AG10803 (cell line): Measurements from ENCODE around the gene MAPT.

Source experiments
- DNase-seq: peaks from one replicate; pipeline ENCODE4 v3.0.0; 2010; ENCODE audit warnings: low read depth
- H3K4me3 ChIP-seq: 2 replicates; pipeline ENCODE4 v1.5.1; 2011; ENCODE audit warnings: mild to moderate bottlenecking, low read length, control low read depth
- TF ChIP-seq, protein P1 (sequence below): conservative IDR thresholded peaks from 2 replicates; pipeline ENCODE4 v1.5.1; 2011; ENCODE audit warnings: mild to moderate bottlenecking, low read length, control low read depth, inconsistent platforms

The MAPT gene

DNA sequence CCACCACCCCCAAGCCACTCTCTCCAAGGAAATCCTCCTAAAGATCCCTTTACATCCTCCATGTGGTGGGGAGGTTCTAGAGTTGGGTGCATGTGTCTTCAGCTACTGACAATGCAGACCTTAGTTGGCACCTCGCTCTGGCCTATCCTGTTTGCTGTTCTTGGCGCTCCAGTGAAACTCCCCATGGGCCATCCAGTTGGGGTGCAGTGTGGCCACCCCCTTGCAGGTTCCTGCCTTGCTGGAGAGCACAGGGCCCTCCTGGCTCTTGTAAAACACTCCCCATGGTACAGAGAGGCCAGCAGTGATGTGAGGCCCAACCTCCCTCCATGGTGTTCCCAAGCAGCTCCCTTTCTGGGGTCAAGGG lies 82.0 kb downstream of the MAPT start:
- no peak for DNase-seq
- TF ChIP-seq, protein P1, sequence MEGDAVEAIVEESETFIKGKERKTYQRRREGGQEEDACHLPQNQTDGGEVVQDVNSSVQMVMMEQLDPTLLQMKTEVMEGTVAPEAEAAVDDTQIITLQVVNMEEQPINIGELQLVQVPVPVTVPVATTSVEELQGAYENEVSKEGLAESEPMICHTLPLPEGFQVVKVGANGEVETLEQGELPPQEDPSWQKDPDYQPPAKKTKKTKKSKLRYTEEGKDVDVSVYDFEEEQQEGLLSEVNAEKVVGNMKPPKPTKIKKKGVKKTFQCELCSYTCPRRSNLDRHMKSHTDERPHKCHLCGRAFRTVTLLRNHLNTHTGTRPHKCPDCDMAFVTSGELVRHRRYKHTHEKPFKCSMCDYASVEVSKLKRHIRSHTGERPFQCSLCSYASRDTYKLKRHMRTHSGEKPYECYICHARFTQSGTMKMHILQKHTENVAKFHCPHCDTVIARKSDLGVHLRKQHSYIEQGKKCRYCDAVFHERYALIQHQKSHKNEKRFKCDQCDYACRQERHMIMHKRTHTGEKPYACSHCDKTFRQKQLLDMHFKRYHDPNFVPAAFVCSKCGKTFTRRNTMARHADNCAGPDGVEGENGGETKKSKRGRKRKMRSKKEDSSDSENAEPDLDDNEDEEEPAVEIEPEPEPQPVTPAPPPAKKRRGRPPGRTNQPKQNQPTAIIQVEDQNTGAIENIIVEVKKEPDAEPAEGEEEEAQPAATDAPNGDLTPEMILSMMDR, result no peak
- H3K4me3 ChIP-seq, result no peak overlapping the region

DNA sequence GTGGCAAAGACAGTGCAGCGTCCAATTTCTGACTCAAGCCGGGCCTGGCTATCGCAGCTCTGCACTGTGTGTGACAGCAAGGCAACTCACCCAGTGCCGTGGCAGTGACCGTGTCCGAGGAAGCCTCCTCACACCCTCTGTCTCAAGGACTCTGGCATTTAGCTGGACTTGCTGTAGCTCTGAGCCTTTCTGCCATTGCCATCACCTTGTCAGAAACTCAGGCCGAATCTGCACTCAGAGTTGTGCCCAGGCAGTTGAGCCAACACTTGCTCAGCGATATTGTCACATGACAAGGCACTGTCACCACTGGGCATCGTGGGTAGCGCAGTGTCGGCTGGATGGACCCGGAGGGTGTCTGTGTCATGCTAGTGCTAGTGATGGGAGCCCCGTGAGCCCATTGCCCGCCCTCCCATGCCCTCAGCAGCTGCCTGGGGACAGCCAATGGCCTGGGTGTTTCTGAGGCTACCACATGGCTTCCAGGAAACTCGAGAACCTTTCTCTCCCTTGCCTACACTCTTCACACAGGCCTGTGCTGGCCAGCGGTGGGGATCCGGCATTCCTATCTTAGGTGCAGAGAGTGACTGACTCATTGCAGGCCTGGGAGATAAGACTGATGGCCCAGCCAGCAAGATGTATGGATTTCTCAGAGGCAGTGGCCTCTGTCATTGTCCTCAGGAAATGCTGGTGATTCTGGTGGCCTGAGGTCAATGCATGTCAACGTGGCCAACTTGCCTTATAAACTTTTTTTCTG lies 82.6 kb downstream of the MAPT start:
- TF ChIP-seq, protein P1, result no peak
- no peak for DNase-seq
- no peak overlapping the region for H3K4me3 ChIP-seq

DNA sequence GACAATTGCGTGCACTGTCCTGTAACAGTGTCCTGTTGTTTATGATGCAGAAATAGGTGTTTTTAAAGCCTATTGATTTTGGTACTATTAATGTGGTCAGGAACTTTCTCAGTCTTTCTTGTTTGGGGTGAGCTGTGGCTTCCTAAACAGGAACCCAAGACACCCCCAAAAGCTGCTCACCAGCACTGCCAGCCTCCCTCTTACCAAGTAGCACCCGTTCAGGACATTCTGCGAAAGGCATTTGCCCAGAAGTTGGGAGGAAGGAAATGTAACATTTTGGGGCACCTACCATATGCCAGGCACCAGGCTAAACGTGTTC lies 83.1 kb downstream of the MAPT start:
- TF ChIP-seq, protein P1, result no peak
- DNase-seq, result no peak
- H3K4me3 ChIP-seq, result no peak overlapping the region

DNA sequence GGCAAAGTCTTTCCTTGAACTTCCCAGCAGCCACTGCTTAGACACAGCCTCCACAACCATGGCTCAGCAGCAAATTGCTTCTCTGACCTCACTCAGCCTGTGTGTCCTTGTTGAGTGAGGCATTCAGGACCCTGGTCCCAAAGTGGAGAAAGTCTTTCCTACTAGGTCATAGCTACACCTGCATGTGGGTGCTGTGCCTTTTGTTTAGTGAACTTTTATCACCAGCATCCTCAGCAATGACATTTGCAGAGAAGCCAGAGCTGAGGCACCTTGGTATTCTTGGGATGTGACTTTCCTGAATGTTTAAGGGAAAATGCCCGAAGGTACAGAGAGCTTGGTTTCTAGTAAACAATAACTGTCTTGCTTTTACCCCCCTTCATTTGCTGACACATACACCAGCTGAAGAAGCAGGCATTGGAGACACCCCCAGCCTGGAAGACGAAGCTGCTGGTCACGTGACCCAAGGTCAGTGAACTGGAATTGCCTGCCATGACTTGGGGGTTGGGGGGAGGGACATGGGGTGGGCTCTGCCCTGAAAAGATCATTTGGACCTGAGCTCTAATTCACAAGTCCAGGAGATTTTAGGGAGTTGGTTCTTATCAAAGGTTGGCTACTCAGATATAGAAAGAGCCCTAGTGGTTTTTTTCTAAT lies 83.7 kb downstream of the MAPT start:
- TF ChIP-seq, protein P1, result no peak
- no peak for DNase-seq
- H3K4me3 ChIP-seq, result no peak overlapping the region

DNA sequence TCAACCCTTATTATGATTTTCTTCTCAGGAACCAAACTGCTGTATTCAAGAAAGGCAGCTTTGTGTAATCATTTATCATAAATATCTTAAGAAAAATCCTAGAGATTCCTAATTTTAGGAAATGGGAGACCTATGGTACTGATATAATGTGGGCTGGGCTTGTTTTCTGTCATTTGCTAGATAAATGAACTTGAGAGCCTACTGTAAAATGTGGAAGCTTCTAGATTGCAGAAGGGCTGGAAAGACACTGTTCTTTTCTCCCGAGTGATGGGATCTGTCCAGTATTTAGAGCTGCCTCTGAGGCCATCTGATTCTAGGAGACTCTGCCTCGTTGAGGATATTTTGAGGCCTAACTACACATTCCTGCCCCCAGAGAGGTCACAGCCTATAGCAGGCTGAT lies 84.8 kb downstream of the MAPT start:
- TF ChIP-seq, protein P1, result no peak
- no peak overlapping the region for H3K4me3 ChIP-seq
- no peak for DNase-seq

DNA sequence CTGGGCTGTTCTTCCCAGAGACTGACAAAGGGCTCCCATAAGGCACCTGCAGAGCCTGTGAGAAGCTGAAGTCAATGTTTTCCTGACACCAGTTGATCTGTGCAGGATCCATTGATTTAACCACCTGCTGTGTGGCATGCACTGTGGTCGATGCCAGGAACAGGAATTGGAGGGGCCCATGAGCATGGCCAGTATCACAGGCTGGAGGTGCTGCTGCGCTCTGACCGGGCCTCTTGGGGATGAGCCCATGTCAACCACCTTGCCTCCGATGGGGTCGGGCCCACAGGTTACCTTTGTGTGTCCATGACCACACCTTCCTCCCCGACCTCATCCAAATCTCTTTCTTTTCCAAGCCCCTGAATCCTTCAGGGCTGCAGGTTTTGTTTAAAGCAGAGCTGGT lies 86.5 kb downstream of the MAPT start:
- TF ChIP-seq, protein P1, result no peak
- H3K4me3 ChIP-seq, result no peak overlapping the region
- no peak for DNase-seq

DNA sequence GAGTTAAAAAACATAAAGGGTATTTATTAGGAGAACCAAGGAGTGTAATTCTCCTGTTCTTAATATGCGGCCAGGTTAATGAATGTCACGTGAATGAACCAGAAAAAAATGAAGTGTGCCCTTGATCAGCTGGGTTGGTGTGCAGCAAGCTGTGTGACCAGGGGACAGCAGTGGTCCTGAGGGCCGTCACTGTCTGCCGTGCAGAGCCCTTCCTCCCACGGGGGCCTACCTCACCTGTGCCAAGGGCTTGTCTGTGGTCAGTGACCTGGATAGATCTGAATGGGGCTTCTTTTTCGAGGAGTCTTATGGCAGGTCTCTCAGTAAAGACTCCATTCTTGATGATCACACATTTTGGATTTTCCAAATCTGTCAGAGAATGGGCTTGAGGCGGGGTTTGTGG lies 87.0 kb downstream of the MAPT start:
- no peak overlapping the region for H3K4me3 ChIP-seq
- no peak for DNase-seq
- TF ChIP-seq, protein P1, result no peak
